Breast epithelium (tissue), 4 donors: ENCODE data around the gene ELOVL6. TPM values are rescaled to one million over a fixed set of nuclear protein-coding genes. Genes with fewer than 3 reads are reported as not detected.
A peak's percentile ranks its signal among the peaks of the same experiment; 100 is the strongest.

Source experiments
- DNase-seq, 2 donors: peaks; one replicate each; pipeline ENCODE4 v3.0.0-alpha.2; 2019; ENCODE audit warnings: low spot score in 2 of 2
- H3K27ac ChIP-seq, 2 donors: fragments of 200-600 bp; sonication (generic) in 1 of 2; one replicate each; pipeline ENCODE4 v1.5.1; 2016 to 2019; ENCODE audit warnings: mild to moderate bottlenecking in 1 of 2
- H3K27me3 ChIP-seq, 2 donors: fragments of 200-600 bp; sonication (generic) in 1 of 2; one replicate each; pipeline versions ENCODE4 v1.5.1 to v1.6.0; 2017 to 2019; ENCODE audit warnings: control low read depth in 1 of 2, mild to moderate bottlenecking in 1 of 2
- H3K36me3 ChIP-seq: fragments of 200-600 bp; one replicate; pipeline ENCODE4 v1.5.1; 2019
- H3K4me1 ChIP-seq, 2 donors: fragments of 200-600 bp; sonication (generic); one replicate each; pipeline ENCODE4 v1.5.1; 2016 to 2019; ENCODE audit warnings: control low read depth in 1 of 2
- H3K4me3 ChIP-seq, 3 donors: fragments of 200-600 bp; sonication (generic); 1 replicate in 2 of 3; 2 replicates in 1 of 3; pipeline ENCODE4 v1.5.1; 2016 to 2019; ENCODE audit warnings: mild to moderate bottlenecking in 3 of 3, moderate library complexity in 2 of 3
- H3K9me3 ChIP-seq, 2 donors: fragments of 200-600 bp; sonication (generic) in 1 of 2; one replicate each; pipeline ENCODE4 v1.5.1; 2016 to 2019; ENCODE audit warnings: control low read depth in 1 of 2
- CTCF ChIP-seq, 3 donors: fragments of 450-650 bp; IDR thresholded peaks; one replicate each; pipeline ENCODE4 v1.5.1; 2016 to 2017; ENCODE audit warnings: antibody characterized with exemption in 3 of 3, mild to moderate bottlenecking in 3 of 3, moderate library complexity in 3 of 3
- POLR2A ChIP-seq: fragments of 450-650 bp; IDR thresholded peaks from one replicate; pipeline ENCODE4 v1.6.1; 2016; ENCODE audit warnings: antibody characterized with exemption, mild to moderate bottlenecking, moderate library complexity
- POLR2AphosphoS5 ChIP-seq, 3 donors: sonication (generic); formaldehyde crosslinking; IDR thresholded peaks; one replicate each; pipeline ENCODE4 v1.6.1; 2017; ENCODE audit warnings: antibody characterized with exemption in 3 of 3
- intact Hi-C: fragments of 100-400 bp; cut with DNase I; formaldehyde crosslinking; loops from one replicate; pipeline ENCODE4 v1.15.1; 2023; ENCODE audit warnings: low total_unique reads
- total RNA-seq, 3 donors: library from RNA; depleted of rRNA; stranded (reverse); fragments of >200 nt; gene quantifications; one replicate each; pipeline ENCODE4 v1.1.0, GENCODE V29; 2016

The ELOVL6 gene
- total RNA-seq, 3 donors from 2014 or later: 2.2 to 5.6 (median 4.1) TPM

- Histone ChIP-seq H3K27ac (peak overlapping the region in 1 of 2 donors; percentile 14), H3K9me3 (no peaks in the 10 kb centered on the region), H3K4me1 (no peaks in the 10 kb centered on the region), H3K27me3 (no peaks in the 10 kb centered on the region), H3K4me3 (no peak overlapping the region), H3K36me3 (no peaks in the 10 kb centered on the region)
- peak in 1 of 2 donors; percentile 41 for DNase-seq
- no peak for TF ChIP-seq POLR2AphosphoS5 (IDR thresholded peaks at IDR 0.05)
- TF ChIP-seq POLR2A: no peak
- intact Hi-C loops: no loop called here
These were observed 79.1 kb downstream of the ELOVL6 start for GRCh38 chr4:110119337-110119736.

- no peak for DNase-seq
- Histone ChIP-seq H3K4me1 (no peaks in the 10 kb centered on the region), H3K4me3 (no peak overlapping the region), H3K36me3 (no peaks in the 10 kb centered on the region), H3K27me3 (no peaks in the 10 kb centered on the region), H3K9me3 (no peaks in the 10 kb centered on the region), H3K27ac (no peak overlapping the region)
- intact Hi-C loops: no loop called here
- no peak for TF ChIP-seq POLR2A
- no peak for TF ChIP-seq POLR2AphosphoS5 (IDR thresholded peaks at IDR 0.05)
- TF ChIP-seq CTCF (IDR thresholded peaks at IDR 0.05): no peak
These were observed 86.4 kb downstream of the ELOVL6 start for GRCh38 chr4:110112056-110112455.

- Histone ChIP-seq H3K4me1 (no peaks in the 10 kb centered on the region), H3K27ac (no peak overlapping the region), H3K27me3 (no peaks in the 10 kb centered on the region), H3K4me3 (no peak overlapping the region), H3K36me3 (no peaks in the 10 kb centered on the region), H3K9me3 (no peaks in the 10 kb centered on the region)
- TF ChIP-seq CTCF (IDR thresholded peaks at IDR 0.05) (no peak), POLR2AphosphoS5 (IDR thresholded peaks at IDR 0.05) (no peak), POLR2A (no peak)
- intact Hi-C loops: no loop called here
- no peak for DNase-seq
These were observed 89.0 kb downstream of the ELOVL6 start for GRCh38 chr4:110109455-110109854.

- Histone ChIP-seq H3K27me3 (no peaks in the 10 kb centered on the region), H3K4me3 (no peak overlapping the region), H3K36me3 (no peaks in the 10 kb centered on the region), H3K9me3 (no peaks in the 10 kb centered on the region), H3K4me1 (no peaks in the 10 kb centered on the region), H3K27ac (no peak overlapping the region)
- no peak for TF ChIP-seq POLR2AphosphoS5 (IDR thresholded peaks at IDR 0.05)
- no peak for TF ChIP-seq CTCF (IDR thresholded peaks at IDR 0.05)
- TF ChIP-seq POLR2A: no peak
- DNase-seq: no peak
- intact Hi-C loops: no loop called here
These were observed 89.5 kb downstream of the ELOVL6 start for GRCh38 chr4:110108960-110109359.

- no peak for DNase-seq
- H3K4me1 ChIP-seq: no peaks in the 10 kb centered on the region
- no peaks in the 10 kb centered on the region for H3K27me3 ChIP-seq
- no peaks in the 10 kb centered on the region for H3K9me3 ChIP-seq
- TF ChIP-seq POLR2AphosphoS5 (IDR thresholded peaks at IDR 0.05): no peak
- no peak overlapping the region for H3K4me3 ChIP-seq
- no peaks in the 10 kb centered on the region for H3K36me3 ChIP-seq
- intact Hi-C loops: no loop called here
- no peak overlapping the region for H3K27ac ChIP-seq
These were observed 90.0 kb downstream of the ELOVL6 start for GRCh38 chr4:110108422-110108821.

- DNase-seq: no peak
- no peaks in the 10 kb centered on the region for H3K9me3 ChIP-seq
- H3K27ac ChIP-seq: no peak overlapping the region
- no peaks in the 10 kb centered on the region for H3K4me1 ChIP-seq
- intact Hi-C loops: no loop called here
- no peak for TF ChIP-seq POLR2A
- no peak for TF ChIP-seq CTCF (IDR thresholded peaks at IDR 0.05)
- no peak for TF ChIP-seq POLR2AphosphoS5 (IDR thresholded peaks at IDR 0.05)
- no peak overlapping the region for H3K4me3 ChIP-seq
- no peaks in the 10 kb centered on the region for H3K36me3 ChIP-seq
- no peaks in the 10 kb centered on the region for H3K27me3 ChIP-seq
These were observed 90.5 kb downstream of the ELOVL6 start for GRCh38 chr4:110107866-110108265.
